HG03039 (cell line): Measurements from ENCODE around the gene GSTM3.
"Not testable (repeated sequence)": the region's sequence is repeated elsewhere in the genome, so short reads cannot be mapped to it uniquely, and the experiment has no call there.

Source experiments
- ATAC-seq: cut with Tn5 transposase; IDR thresholded peaks from one replicate; pipeline ENCODE4 v1.9.1; 2021; ENCODE audit warnings: mild to moderate bottlenecking, moderate library complexity; ENCODE audit not compliant: unreplicated experiment

GSTM3 gene

GRCh38 chr1:109708949-109709348, 31.9 kb downstream of the GSTM3 start:
- not testable (repeated sequence) for ATAC-seq

DNA sequence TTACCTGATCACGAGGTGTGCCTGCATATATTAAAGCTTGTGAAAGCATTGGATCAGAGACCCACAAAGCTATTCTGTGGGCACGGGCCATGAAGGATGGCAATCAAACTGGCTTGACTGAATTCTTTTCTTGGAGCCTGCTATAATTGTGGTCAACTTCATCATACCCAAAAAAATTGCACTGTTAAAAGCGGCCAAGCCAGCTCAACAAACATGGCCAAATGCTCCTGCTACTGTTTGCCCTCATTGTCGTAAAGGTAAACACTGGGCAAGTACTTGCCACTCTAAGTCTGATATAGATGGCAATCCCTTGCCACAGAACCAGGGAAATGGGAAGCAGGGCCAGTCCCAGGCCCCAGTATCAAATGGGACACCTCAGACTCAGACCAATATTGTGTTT, 35.4 kb downstream of the GSTM3 start:
- no peak for ATAC-seq

DNA sequence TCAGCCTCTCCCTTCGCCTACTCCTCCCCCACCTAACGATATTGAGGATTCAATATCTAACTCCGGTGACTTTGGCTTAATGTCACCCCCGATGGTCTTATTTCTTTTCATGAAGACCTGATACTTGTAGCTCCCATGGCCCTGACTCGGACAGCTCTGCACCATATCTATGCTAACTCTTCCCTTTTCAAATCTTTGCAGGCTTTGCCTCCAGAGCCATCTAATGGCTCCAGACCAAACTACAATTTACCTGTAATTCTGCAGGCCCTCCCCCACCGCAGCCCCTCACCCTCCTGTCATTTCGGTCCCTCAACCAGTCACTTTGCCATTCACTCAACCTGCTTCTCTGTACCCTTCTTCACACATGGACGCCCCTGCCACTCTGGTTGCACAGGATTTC, 36.7 kb downstream of the GSTM3 start:
- ATAC-seq: no peak

DNA sequence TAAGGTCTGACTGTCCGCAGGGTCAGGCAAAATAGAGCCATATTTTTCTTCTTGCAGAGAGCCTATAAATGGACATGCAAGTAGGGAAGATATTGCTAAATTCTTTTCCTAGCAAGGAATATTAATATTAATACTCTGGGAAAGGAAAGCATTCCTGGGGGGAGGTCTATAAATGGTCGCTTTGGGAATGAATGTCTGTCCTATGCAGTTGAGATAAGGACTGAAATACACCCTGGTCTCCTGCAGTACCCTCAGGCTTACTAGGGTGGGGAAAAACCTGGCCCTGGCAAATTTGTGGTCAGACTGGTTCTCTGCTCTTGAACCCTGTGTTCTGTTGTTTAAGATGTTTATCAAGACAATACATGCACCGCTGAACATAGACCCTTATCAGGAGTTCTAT, 37.9 kb downstream of the GSTM3 start:
- ATAC-seq: not testable (repeated sequence)

- not testable (repeated sequence) for ATAC-seq
Measured at GRCh38 chr1:109697861-109698260, 43.0 kb downstream of the GSTM3 start.

GRCh38 chr1:109697066-109697465, 43.8 kb downstream of the GSTM3 start:
- no peak for ATAC-seq

DNA sequence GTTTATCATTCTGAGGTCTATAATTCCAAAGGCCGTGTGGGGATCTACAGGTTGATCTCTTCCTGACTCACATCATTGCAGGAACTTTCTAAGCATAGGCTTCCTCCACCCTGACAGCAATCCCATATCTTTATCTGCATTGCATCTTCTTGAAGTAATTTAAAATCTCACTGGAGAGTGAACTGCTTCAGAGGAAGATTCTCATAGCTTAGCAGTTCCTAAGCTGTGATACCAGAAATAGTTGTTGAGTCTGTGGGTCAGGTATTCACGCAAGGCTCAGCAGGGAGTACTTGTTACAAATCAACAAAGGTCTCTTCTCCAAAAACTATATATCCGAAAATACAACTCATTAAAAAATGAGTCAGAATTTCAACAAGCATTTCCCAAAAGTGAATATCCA, 45.7 kb downstream of the GSTM3 start:
- not testable (repeated sequence) for ATAC-seq

DNA sequence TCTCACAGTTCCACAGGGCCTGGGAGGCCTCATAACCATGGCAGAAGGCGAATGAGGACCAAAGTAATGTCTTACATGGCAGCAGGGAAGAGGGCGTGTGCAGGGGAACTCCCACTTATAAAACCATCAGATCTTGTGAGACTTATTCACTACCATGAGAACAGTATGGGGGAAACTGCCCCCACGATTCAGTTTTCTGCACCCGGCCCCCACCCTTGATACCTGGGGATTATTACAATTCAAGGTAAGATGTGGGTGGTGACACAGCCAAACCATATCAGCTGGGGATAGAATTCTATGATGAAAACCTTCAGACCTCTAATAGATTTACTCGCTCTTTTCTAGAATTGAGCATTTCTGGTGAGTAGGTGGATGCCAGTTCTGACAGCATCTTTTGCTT, 46.4 kb downstream of the GSTM3 start:
- not testable (repeated sequence) for ATAC-seq

DNA sequence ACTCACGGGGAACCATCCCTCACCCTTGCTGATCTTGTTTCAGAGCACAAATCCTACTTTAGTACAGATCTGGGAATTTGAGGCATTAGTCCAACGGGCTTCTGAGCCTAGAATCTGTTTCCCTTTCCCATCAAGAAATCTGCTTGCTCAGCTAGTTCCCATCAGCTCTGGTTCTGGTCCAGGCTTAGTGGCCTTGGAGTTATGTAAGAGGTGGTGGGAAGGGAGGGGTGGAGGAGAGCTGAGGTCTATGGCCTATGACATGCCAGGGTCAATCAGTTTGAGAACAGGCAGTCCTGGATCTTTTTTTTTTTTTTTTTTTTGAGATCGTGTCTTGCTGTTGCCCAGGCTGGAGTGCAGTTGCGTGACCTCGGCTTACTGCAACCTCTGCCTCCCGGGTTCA, 49.1 kb downstream of the GSTM3 start:
- ATAC-seq: no peak

GRCh38 chr1:109689844-109690405, 50.9 kb downstream of the GSTM3 start:
- no peak for ATAC-seq

DNA sequence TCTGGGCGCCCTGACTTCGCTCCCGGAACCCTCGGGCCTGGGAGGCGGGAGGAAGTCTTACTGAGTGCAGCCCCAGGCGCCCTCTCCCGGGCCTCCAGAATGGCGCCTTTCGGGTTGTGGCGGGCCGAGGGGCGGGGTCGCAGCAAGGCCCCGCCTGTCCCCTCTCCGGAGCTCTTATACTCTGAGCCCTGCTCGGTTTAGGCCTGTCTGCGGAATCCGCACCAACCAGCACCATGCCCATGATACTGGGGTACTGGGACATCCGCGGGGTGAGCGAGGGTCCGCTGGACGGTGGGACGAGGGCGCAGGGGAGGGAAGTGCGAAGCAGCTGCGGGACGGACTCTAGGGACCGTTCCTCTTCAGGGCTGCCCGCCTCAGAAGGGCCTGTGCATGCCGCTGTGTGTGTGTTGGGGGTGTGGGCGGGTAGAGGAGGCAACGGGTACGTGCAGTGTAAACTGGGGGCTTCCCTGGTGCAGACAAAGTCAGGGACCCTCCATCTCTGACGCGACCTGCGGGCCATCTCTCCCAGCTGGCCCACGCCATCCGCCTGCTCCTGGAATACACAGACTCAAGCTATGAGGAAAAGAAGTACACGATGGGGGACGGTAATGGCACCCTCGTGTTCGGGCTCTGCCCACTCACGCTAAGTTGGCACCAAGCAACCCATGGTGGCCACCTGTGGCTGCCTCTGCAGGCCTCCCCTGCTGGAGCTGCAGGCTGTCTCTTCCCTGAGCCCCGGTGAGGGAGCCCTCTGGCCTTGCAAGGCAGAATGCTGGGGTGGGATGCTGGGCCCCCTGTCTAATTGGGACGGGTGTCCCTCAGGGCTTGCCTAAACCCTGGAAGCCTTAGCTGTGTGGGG, 53.0 kb downstream of the GSTM3 start, which contains the start of gene GSTM1:
Gene GSTM1, plus strand, starts transcription at position 177 of the 859 bp plus-strand sequence. Its CDS starts 57 bp downstream, at position 234.
- ATAC-seq: no peak

DNA sequence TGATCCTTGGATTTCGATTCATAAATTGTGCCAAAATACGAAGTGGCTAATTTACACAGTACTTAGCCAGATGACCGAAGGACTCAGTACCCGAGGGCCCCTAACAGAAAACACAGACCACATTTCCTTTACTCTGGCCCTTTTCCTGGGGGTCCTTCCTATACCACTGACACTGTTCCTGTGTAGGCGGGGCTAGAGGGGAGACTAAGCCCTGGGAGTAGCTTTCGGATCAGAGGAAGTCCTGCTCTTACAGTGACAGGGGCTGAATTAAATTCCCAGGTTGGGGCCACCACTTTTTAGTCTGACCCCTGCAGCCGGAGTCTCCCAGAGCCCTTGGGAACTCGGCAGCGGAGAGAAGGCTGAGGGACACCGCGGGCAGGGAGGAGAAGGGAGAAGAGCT, 53.7 kb downstream of the GSTM3 start:
- not testable (repeated sequence) for ATAC-seq

DNA sequence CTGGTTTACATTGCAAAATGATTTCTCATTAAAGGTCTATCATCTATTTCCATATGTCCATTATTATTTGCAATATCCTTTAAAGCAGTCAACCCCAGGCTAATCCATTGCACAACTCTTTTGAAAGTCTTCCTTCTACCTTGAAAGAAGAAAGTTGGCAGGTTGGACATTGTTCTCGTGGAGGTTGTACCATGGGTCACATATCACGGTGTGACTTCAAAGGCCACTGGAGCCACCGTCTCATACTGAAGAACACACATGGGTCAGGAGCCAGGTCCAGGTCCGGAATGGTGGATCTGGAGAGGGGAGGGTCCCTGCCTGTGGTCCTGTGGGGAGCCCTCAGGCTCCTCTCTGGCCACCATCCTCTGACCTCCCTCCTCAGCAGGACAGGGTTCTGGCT, 54.9 kb downstream of the GSTM3 start:
- ATAC-seq: not testable (repeated sequence)

DNA sequence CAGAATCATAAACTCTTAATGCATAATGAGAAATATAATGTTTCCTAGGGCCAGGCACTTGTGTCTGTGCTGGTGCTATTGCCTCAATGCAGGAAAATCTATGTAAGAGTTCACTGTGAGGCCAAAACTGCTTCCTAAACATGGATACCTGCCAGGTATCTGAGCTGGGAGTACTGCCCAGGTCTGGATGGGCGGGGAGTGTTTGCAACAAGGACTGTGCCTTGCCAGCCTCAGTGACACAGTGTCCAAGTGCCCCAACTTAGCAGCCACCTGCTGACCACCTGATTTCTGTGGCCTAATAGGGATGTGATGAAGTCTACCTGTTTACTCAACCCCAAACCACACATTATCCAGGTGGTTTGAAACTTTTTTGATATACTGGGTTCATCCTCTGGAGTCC, 55.4 kb downstream of the GSTM3 start:
- ATAC-seq: not testable (repeated sequence)

GRCh38 chr1:109684777-109685176, 56.1 kb downstream of the GSTM3 start:
- ATAC-seq: not testable (repeated sequence)
